ENCODE results near the gene CARHSP1.
"Not testable (repeated sequence)": the region's sequence is repeated elsewhere in the genome, so short reads cannot be mapped to it uniquely, and the experiment has no call there.

CARHSP1 gene

DNA sequence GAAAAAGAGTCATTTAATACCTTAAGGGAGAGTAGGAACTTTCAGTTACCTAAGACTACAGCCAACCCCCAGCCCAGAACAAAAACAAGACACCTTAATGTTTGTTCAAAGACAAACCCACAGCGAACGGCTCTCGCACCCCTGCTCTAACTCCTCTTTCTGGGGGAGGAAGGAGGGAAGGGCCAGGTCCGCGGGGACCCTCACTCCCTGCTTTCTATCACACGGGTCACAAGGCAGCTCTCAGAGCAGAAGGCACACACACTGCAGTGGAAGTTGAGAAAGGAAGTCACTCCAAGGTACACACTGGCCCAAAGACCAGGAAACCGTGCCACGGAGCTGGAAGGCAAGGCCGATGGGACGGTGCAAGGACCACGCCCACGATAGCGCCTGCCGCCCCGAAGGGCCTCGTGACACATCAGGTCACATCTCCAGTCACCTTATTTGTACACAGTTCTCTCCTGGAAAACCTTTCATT lies 23.3 kb upstream of the CARHSP1 start:
- peak; percentile 37 for DNase-seq

DNA sequence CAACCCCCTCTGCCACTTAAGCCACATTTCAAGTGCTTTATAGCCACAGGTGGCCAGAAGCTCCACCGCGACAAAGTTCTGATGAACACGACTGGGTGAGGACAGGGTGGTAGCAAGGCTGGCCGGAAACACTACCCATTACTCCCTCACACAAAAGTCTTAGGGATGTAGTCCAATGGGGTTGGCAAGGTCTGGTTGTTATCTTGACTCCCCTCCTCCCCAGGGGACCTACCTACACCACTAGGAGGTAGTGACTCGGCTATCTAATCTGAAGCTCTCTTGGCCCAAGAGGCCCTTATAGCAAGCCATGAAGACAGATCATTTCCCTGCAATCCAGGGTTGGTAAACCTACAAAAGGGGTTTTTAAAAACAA lies 21.7 kb upstream of the CARHSP1 start:
- DNase-seq: no peak

DNA sequence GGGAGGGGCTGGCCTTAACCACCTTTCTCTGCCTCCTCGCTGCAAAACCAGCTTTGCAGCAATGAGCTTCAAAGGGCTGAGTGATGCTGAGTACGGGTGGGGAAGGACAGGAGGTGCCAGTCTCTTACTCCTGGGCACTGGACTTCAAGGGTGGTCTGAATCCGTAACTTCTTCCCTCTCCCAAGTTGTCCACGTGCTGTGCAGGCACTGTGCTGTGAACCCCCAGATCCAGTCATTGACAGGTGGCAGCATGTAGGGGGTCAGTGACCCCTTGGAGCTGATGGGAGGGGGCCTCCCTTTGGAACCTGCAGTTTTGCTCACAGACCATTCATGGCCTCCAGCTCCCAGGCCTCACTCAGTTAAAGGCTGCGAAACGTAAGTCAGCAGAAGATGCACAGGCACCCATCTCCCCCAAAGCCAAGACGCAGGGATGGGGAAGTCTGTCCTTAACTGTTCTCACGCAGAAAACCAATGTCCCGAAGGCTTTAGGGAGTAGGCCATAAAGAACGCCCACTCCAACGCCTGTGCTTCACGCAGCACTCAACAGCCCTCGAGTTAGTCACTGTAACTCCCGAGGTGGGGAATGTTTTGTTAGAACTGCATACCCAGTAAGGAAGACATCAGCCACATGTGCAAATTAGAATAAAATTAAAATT lies 21.2 kb upstream of the CARHSP1 start:
- DNase-seq: no peak

DNA sequence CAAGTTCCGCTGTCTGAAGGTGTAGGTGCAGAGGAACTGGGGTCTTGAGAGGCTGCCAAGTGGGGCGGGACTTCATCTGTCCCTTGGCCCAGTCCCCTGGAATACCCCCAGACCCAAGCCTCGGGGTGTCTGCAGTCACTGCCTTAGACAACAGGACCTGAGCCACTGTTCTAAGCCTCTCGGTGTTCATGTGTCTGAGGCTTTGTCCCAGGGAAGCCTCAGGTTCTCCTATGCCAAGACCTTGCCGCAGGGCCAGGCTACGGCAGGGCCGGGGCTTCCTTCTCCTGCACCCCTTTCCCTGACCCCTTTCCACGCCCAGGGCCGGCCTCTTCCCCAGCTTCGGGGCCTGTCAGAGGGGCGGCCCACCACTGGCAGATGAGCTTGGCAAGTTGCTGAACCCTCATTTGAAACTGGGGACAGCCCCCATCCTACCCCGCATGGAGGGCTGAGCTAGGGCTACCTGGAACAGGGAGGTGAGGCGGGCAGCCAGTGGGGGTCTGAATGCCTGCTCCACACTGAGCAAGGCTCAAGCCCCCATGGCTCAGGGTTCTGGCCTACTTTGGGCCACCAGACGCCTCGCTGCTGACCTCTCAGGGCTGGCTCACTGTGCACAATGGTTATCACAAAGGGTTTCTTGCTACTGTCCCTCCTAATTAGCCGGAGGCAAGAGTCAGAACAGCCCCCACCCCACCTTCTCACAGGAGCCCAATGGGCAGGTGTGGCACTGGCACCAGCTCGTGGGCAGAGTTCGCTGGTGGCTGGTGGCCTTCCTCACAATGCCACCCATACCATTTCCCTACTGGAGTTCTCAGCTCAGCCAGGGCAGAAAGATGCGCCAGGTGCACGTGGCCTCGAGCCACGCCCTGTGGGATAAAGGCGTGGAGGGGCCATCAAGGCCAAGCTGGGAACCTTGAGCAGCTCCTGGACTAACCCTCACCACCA lies 20.4 kb upstream of the CARHSP1 start:
- DNase-seq: no peak

DNA sequence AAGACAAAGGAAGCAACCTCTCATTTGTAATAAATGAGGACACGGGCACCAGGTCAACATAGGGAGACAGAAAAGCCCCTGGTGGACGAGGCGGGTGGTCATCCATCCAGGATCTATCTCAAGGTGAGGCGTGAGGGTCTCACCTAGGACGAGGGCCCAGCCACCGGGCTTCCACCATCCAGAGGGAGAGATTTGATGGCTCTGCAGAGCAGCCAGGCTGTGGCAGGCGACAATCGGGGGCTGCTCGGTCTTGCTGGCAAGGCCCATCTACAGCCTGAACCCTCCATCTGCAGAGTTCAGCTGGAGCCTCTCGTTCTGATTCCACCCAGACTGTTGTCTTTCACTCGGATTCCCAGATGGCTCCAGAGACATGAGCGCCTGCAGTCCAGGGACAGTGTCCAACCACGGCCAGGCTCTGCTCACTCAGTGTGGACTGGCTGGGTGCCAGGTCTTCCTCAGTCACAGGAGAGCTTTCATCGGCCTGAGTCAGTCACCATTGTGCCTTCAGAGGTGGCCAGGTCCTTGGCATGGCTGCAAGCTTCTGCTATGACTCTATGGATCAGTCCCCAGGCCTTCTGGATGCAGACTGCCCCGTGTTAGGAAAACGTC lies 19.2 kb upstream of the CARHSP1 start:
- no peak for DNase-seq

DNA sequence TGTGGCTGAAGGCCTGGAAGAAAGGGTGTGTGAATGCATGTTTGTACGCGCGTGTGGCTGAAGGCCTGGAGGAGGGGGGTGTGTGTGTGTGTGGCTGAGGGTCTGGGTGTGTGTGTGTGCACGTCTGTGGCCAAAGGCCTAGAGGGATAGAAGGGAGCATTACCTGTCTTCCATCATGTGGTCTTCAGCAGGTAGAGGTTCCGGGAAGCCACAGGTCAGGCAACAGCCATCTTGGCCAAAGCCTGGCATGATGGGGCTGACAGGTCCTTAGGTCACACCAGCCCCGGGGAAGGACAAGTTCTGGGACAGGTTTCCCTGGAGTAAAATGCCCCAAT lies 18.6 kb upstream of the CARHSP1 start:
- no peak for DNase-seq

DNA sequence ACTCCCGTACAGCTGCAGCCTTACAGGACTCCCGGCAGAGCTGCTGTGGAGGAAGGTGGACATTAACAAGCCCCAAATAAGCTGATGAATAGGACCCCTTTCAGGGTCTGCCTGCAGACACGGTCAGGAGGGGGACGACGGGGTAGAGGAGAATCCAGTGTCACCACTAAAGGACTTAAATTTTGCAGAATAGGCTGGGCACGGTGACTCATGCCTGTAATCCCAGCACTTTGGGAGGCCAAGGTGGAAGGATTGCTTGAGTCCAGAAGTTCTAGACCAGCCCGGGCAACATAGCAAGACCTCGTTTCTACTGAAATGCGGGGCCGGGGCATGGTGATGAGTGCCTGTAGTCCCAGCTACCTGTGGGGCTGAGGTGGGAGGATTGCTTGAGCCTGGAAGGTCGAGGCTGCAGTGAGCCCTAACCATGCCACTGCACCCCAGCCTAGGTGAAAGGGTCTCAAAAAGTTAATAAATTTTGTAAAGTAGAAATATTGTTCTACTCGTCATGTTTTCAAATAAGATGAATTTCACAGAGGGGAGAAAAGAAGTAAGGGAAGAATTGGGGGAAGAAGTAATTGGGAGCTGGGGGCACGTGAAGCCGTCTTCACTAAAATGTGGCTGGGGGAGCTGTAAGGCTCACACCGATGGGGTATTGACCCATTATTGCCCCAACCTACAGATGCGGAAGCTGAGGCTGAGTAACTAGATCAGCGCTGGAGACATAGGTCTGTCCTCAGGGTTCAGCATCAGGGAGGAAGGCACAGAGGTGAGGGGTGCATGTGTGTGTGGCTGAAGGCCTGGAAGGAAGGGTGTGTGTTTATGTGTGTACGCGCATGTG lies 18.0 kb upstream of the CARHSP1 start:
- DNase-seq: no peak

DNA sequence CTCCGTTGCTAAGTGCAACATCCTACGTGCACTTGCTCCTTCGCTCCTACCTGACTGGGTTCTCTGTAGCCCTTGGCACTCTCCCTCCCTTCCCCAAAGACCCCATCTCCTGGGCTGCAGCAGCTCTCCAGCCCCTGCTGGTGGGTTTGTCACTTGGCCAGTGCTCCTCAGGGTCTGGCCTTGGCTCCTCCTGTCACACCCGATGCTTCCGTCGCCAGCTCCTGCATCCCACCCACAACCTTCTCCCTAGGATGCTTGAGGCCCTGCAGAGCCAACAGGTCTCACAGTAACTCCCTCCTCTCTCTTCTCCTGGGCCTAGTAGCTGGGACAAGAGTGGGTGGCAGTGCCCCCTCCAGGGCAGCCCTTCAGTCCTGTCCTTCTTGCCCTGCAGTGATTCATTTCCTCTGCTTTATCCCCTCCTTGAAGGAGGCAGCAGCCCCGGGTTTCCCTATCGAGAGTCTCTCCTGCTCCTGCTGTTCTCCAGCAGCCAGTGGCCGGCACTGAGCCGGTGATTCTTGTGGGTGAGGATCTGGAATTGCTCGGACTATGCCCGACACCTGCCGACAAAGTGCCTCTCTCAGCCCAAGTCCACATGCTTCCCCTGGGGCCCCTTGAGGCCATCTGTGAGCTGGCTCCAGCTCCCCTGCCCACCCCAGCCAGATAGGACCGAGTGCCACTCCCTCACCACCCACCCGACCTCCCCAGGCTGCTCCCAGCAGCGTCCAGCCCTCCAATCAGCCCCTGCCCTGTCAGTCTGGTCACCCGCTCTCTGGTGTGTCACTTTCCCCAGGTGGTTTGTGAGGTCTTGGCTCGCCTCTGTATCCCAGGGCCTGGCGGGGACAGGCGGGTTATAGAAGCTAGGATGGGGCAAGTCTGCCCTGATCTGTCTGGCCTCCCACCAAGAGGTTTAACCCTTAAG lies 17.1 kb upstream of the CARHSP1 start:
- no peak for DNase-seq

DNA sequence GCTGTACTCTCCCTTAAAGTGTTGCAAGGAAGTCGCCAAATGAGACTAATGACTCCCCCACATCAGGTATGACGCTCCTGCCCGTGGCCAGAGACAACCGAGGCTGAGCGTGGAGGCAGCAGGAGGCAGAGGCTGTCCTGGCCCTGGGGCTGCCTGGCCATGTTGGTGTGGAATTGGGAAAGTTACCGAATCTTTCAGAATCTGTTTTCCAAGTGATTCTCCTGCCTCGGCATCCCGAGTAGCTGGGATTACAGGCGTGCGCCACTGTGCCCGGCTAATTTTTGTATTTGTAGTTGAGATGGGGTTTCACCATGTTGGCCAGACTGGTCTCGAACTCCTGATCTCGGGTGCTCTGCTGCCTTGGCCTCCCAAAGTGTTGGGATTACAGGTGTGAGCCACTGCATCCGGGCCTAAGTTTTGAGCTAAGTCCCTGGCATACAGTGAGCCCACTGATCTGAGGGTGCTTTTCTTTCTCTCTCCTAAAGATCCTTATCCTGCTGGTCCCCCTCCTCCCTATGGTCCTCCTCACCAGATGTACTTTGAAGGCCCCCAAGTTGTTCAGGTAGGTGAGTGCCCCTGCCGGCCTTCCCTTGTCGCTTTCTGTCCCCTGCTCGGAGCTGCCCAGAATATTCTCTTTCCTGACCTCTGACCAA lies 14.0 kb upstream of the CARHSP1 start:
- DNase-seq: no peak

DNA sequence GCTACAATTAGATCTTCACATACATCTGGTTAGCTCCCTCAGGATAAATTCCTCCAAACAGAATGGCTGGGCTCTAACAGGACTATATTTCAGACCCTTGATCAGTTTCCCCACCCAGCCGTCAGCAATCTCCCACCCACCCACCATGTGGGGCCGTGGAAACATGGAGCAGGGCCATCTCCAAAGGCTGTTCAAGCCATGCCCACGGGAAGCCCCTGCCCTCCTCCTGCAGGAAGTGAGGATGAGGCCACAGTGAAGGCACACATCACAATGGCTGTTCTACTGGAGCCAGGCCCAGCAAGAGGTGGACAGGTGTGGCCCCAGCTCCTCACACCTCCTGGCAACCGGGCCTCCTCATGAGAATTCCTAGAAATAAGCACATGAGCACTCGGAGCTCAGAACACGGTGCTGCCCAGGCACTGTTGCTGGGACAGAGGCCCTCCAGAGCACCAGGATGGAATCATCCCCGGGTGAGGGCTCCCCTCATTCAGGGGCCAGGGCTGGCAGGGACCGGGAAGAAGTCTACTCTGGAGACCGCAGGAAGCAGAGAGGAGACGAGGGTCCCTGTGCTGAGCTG lies 13.3 kb upstream of the CARHSP1 start, which contains the start of gene LITAFD:
LITAFD (plus strand) TSS at position 311 of the 577 bp plus-strand sequence. CDS start 2,005 bp downstream, outside the sequence.
- DNase-seq: no peak

DNA sequence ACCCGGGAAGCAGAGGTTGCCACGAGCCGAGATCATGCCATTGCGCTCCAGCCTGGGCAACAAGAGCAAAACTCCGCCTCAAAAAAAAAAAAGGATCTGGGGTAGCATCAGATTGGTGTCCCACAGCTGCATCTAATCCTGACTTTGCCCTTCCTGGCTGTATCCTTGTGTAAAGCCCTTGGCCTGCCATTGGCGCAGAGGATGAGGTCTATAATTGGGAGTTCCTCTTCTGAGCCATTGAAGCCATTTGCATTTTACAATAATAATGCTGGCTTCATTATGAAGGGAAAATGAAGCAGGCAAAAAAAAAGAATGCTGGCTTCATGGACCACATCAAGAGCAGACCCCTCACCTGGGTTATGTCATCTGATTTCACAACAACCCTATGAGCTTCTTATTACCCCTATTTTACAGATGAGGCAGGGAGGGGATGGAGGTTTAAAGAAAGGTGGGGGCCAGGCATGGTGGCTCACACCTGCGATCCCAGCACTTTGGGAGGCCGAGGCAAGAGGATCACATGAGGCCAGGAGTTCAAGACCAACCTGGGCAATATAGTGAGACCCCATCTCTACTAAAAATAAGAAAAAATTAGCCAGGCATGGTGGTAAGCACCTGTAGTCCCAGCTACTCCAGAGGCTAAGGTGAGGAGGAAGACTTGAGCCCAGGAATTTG lies 12.2 kb upstream of the CARHSP1 start:
- DNase-seq: no peak

DNA sequence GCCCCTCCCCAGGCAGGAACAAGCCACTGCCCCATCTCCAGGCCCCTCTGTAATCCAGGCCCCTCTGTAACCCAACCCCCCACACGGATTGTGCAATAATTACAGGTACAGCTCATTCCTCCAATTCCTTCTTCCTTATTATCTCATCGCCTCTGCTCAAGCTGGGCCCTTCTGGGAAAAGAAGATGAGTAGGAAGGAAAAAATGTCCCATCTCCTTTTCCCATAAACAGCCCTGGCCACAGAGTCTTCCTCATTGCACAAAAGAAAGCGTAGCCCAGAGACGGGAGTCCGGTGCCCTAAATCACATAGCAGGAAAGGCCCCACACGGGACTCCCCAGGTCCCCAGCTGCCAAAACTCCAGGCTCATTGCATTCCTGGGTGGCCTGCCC lies 9.7 kb upstream of the CARHSP1 start:
- no peak for DNase-seq

DNA sequence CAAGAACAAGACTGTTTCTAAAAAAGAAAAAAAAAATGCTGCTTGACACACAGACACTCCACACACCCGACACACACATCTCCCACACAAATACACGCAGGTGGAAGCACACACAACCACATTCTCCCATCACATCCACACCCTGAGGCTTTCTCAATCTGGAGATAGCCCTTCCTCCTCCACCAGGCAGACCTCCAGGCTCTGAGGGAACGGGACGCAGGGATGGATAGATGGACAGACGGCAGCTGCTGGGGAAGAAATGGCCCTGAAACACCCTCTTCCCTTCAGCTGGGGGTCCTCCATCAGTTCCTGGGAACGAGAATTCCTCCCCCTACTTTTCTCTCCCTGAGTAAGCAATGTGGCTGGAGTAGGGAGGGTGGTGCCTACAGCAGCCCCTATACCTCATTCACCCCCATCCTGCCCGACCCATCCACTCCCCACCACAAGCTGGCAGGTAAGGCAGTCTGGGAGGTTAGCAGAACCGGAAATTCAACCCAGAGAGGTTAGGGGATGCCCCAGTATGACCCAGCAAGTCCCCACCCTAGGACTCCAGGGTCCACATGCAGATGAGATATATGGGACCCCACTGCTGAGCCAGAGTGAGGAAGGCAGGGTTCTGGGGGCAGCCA lies 9.2 kb upstream of the CARHSP1 start:
- DNase-seq: no peak

DNA sequence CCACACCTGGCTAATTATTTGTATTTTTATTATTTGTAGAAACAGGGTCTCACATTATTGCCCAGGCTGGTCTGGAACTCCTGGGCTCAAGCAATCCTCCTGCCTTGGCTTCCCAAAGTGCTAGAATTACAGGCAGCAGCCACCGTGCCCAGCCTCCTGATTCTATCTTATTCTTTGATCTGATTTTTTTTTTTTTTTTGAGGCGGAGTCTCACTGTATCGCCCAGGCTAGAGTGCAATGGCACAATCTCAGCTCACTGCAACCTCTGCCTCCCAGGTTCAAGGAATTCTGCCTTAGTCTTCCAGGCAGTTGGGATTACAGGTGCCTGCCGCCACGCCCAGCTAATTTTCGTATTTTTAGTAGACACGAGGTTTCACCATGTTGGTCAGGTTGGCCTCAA lies 6.5 kb upstream of the CARHSP1 start:
- not testable (repeated sequence) for DNase-seq

DNA sequence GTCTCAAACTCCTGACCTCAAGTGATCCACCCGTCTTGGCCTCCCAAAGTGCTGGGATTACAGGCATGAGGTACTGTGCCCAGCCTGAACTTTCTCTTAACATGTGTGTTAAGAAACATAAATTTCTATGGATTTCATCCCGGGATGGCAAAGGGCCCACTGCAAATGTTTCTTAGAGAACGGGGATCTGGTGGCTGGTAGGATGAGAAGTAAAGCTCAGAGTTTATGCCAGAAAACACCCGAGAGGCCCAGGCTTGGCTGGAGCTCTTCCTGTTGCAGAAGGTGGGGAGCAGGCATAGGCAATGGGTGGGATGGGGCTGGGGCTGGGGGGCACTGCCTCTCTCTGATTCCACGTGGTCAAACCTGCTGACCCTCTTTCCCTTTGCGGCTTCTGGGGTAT lies 5.6 kb upstream of the CARHSP1 start:
- DNase-seq: no peak

DNA sequence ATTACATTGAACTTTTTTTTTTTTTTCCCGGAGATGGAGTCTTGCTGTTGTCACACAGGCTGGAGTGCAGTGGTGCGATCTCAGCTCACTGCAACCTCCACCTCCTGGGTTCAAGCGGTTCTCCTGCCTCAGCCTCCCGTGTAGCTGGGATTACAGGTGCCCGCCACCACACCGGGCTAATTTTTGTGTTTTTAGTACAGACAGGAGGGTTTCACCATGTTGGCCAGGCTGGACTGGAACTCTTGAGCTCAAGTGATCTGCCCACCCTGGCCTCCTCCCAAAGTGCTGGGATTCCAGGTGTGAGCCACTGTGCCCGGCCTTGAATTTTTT lies 5.0 kb upstream of the CARHSP1 start:
- not testable (repeated sequence) for DNase-seq

DNA sequence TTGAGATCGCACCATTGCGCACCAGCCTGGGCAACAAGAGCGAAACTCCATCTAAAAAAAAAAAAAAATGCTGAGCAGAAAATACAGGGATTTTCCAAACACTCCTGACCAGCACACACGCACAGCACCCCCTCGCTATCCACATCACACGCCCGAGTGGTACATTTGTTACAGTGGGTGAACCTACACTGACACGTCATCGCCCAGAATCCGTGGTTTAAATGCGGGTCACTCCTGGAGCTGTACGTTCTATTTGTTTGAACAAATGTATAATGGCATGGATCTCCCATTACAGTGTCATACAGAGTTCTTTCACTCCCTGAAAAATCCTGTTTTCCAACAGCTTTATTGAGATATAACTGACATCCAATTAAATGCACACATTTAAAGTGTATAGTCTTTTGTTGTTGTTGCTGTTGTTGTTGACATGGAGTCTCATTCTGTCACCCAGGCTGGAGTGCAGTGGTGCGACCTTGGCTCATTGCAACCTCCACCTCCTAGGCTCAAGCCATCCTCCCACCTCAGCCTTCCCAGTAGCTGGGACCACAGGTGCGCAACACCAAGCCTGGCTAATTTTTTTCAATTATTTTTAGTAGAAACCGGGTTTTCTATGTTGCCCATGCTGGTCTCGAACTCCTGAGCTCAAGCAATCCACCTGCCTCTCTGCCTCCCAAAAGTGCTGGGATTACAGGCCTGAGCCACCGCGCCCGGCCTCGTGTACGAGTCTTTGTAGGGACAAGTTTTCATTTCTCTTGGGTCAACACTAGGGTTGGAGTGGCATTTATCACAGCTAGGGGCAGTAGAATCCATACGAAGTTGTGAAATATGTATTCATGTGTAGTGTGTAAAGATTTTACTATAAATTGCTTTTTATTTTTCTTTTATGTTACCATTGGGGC lies 4.4 kb upstream of the CARHSP1 start:
- DNase-seq: no peak

DNA sequence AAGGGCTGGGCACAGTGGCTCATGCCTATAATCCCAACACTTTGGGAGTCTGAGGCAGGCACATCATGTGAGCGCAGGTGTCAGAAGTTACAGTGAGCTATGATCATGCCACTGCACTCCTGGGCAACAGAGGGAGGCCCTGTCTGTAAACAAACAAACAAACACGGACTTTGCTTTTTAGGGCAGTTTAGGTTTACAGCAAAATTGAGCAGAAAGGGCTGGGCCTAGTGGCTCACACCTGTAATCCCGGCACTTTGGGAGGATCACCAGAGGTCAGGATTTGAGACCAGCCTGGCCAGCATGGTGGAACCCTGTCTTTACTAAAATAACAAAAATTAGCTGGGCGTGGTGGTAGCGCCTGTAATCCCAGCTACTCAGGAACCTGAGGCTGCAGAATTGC lies 3.3 kb upstream of the CARHSP1 start:
- DNase-seq: no peak

DNA sequence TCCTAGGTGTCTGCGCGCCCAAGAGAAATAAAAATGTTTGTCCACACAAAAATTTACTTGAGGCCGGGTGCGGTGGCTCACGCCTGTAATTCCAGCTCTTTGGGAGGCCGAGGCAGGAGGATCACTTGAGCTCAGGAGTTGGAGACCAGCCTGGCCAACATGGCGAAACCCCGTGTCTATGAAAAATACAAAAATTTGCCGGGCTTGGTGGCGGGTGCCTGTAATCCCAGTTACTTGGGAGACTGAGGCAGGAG lies 1.1 kb upstream of the CARHSP1 start:
- DNase-seq: not testable (repeated sequence)

Data from activated naive CD4-positive, alpha-beta T cell treated with Interleukin-2 at 50 U/mL for 16 hours (primary cell).